ENCODE data around the gene C2CD4C.

C2CD4C gene

DNA sequence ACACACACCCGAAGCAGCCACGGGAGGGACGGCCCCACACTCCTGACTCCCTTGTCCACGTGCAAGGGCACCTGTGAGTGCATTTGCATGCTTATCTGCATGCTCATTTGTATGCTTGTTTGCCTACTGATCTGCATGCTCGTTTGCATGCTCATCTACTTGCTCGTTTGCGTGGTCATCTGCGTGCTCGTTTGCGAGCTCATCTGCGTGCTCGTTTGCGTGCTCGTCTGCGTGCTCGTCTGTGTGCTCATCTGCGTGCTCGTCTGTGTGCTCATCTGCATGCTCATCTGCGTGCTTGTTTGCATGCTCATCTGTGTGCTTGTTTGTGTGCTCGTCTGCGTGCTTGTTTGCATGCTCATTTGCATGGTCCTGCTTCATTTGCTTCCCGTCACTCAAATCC is 28.1 kb upstream of the C2CD4C start:
- Histone ChIP-seq H3K4me1 (ENCODE audit: insufficient read depth, low read length) (no peaks in the 10 kb centered on the region), H3K9me3 (ENCODE audit: insufficient read depth, low read length, severe bottlenecking) (no peaks in the 10 kb centered on the region), H3K79me2 (ENCODE audit: insufficient read depth, low read length) (no peaks in the 10 kb centered on the region), H3K4me2 (ENCODE audit: insufficient read depth, low read length) (no peak overlapping the region), H3K4me3 (ENCODE audit: low read depth in 1 of 2, low read length in 2 of 2) (no peak overlapping the region), H3K9ac (ENCODE audit: low read depth, low read length) (no peak overlapping the region), H3K27ac (ENCODE audit: low read length) (no peak overlapping the region), H4K20me1 (ENCODE audit: insufficient read depth, low read length) (no peaks in the 10 kb centered on the region; the same call in 1 of the 2 replicates), H2AFZ (ENCODE audit: low read depth, low read length) (no peak overlapping the region), H3K36me3 (ENCODE audit: insufficient read depth, low read length) (no peaks in the 10 kb centered on the region), H3K27me3 (ENCODE audit: insufficient read depth, low read length, poor library complexity) (no peaks in the 10 kb centered on the region)
- DNase-seq (no peak), ATAC-seq (ENCODE audit: insufficient read depth, low read depth) (no peak)
- TF ChIP-seq, protein P1, sequence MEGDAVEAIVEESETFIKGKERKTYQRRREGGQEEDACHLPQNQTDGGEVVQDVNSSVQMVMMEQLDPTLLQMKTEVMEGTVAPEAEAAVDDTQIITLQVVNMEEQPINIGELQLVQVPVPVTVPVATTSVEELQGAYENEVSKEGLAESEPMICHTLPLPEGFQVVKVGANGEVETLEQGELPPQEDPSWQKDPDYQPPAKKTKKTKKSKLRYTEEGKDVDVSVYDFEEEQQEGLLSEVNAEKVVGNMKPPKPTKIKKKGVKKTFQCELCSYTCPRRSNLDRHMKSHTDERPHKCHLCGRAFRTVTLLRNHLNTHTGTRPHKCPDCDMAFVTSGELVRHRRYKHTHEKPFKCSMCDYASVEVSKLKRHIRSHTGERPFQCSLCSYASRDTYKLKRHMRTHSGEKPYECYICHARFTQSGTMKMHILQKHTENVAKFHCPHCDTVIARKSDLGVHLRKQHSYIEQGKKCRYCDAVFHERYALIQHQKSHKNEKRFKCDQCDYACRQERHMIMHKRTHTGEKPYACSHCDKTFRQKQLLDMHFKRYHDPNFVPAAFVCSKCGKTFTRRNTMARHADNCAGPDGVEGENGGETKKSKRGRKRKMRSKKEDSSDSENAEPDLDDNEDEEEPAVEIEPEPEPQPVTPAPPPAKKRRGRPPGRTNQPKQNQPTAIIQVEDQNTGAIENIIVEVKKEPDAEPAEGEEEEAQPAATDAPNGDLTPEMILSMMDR (IDR thresholded peaks at IDR 0.05; ENCODE audit: borderline replicate concordance, extremely low read depth, low read length, poor library complexity, severe bottlenecking), result no peak
- TF ChIP-seq EZH2 (IDR thresholded peaks at IDR 0.05; ENCODE audit: borderline replicate concordance, low read depth, low read length, severe bottlenecking), result no peak

DNA sequence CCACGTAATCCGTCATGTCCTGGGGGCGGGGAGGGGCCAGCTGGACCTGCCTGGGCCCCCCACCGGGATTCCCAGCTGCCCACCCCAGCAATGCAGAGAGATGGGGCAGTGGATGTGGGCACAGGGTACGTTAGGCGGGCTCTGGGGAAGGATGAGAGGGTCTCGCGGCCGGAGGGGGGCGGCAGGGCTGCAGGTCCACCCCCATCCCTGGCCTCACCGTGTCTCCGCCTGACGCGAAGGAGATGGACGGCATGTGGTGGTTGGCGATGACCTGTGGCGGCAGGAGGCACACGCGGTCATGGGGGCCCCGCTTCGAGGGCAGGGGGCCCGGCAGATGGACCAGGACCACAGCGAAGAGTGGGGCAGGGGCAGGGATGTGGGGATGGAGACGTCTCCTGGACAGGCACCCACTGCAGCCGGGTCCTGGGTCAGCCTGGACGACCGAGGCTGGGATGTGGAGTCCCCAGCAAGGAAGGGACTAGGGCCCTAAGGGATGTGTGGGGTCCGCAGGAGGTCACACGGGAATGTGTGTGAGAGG is 27.5 kb upstream of the C2CD4C start:
- Histone ChIP-seq H3K79me2 (ENCODE audit: insufficient read depth, low read length) (no peaks in the 10 kb centered on the region), H3K4me1 (ENCODE audit: insufficient read depth, low read length) (no peaks in the 10 kb centered on the region), H3K9me3 (ENCODE audit: insufficient read depth, low read length, severe bottlenecking) (no peaks in the 10 kb centered on the region), H3K4me3 (ENCODE audit: low read depth in 1 of 2, low read length in 2 of 2) (no peak overlapping the region), H3K4me2 (ENCODE audit: insufficient read depth, low read length) (no peak overlapping the region), H4K20me1 (ENCODE audit: insufficient read depth, low read length) (no peaks in the 10 kb centered on the region; the same call in 1 of the 2 replicates), H3K27me3 (ENCODE audit: insufficient read depth, low read length, poor library complexity) (no peaks in the 10 kb centered on the region), H3K27ac (ENCODE audit: low read length) (no peak overlapping the region), H3K9ac (ENCODE audit: low read depth, low read length) (no peak overlapping the region), H2AFZ (ENCODE audit: low read depth, low read length) (no peak overlapping the region), H3K36me3 (ENCODE audit: insufficient read depth, low read length) (no peaks in the 10 kb centered on the region)
- no peak for TF ChIP-seq EZH2 (IDR thresholded peaks at IDR 0.05; ENCODE audit: borderline replicate concordance, low read depth, low read length, severe bottlenecking)
- TF ChIP-seq, protein P1 (IDR thresholded peaks at IDR 0.05; ENCODE audit: borderline replicate concordance, extremely low read depth, low read length, poor library complexity, severe bottlenecking), result no peak
- DNase-seq, result no peak
- ATAC-seq (ENCODE audit: insufficient read depth, low read depth), result no peak

DNA sequence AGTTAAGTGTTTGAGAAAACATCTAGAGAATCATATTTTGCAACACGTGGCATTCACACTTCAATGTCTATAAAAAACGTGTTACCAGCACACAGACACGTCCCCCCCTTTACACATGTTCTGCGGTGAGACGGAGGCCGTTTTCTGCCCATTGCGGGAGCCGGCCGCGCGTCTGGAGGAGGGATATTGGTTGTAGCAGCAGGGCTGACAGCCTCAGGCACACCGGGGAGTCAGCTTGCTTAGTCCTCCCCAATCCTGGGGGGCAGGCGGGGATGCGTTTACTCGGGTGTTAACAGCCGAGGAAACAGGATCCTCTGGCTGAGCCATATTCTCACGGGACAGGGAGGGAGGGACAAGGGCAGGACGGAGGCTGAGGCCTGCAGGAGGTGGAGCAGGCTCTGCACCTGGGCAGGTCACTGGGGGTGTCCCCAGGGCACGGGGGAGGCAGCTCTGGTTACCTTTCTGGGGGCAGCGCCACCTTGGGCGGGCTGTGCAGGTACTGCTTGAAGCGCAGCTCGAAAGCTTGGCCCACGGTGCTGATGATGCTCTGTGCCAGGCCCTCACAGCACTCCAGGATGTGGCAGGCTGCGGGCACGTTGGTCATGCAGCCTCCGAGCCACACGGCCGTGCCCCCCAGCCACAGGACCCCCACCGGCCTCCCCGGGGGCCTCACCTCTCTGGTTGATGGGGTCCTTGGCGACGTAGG is 26.9 kb upstream of the C2CD4C start:
- no peaks in the 10 kb centered on the region for H3K27me3 ChIP-seq (ENCODE audit: insufficient read depth, low read length, poor library complexity)
- H3K27ac ChIP-seq (ENCODE audit: low read length), result no peak overlapping the region
- H2AFZ ChIP-seq (ENCODE audit: low read depth, low read length), result no peak overlapping the region
- DNase-seq (no peak), ATAC-seq (ENCODE audit: insufficient read depth, low read depth) (no peak)
- TF ChIP-seq, protein P1 (IDR thresholded peaks at IDR 0.05; ENCODE audit: borderline replicate concordance, extremely low read depth, low read length, poor library complexity, severe bottlenecking), result no peak
- TF ChIP-seq EZH2 (IDR thresholded peaks at IDR 0.05; ENCODE audit: borderline replicate concordance, low read depth, low read length, severe bottlenecking), result no peak
- H3K4me2 ChIP-seq (ENCODE audit: insufficient read depth, low read length), result no peak overlapping the region
- H3K9me3 ChIP-seq (ENCODE audit: insufficient read depth, low read length, severe bottlenecking), result no peaks in the 10 kb centered on the region
- no peaks in the 10 kb centered on the region for H3K36me3 ChIP-seq (ENCODE audit: insufficient read depth, low read length)
- no peaks in the 10 kb centered on the region for H3K79me2 ChIP-seq (ENCODE audit: insufficient read depth, low read length)
- no peaks in the 10 kb centered on the region; the same call in 1 of the 2 replicates for H4K20me1 ChIP-seq (ENCODE audit: insufficient read depth, low read length)
- no peak overlapping the region for H3K4me3 ChIP-seq (ENCODE audit: low read depth in 1 of 2, low read length in 2 of 2)
- H3K9ac ChIP-seq (ENCODE audit: low read depth, low read length), result no peak overlapping the region
- H3K4me1 ChIP-seq (ENCODE audit: insufficient read depth, low read length), result no peaks in the 10 kb centered on the region
